ENCODE data around the gene USP15. TPM values are rescaled to one million over a fixed set of nuclear protein-coding genes. Genes with fewer than 3 reads are reported as not detected.

The USP15 gene
- 10 to 100 TPM; 26.4 to 72.0 (median 63.8) TPM for total RNA-seq

- WGBS, 2 donors = 0 to 1% methylated on average over 16 to 23 of the region's 61 CpGs
- intact Hi-C loops (cut with DNase I) = no loop called here
Observed at GRCh38 chr12:62259993-62260732, at the start of gene USP15. Gene USP15, plus strand, starts transcription at chr12:62260404. Its CDS starts 11 bp downstream, at chr12:62260415.

DNA sequence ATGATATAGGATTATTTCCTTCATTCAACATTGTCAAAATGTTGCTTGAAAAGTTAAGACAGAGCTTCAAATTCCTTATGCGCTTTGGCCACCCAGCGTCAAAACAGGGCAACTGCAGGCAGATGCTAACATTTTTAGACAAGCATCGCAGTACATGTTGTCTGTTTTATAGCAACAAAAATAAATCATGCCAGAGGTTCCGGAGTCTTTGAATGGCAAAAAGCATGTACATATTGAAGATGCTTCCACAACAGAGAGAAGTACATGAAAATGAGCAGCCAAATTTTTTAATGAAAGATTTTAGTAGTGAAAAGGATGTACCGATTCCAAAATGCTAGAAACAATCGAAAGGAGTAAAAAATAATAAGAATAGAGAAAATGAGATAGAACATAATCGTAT lies 49.8 kb upstream of the USP15 start:
- no peaks in the 10 kb centered on the region for H3K27me3 ChIP-seq
- no peaks in the 10 kb centered on the region for H3K36me3 ChIP-seq
- 29% methylated on average over 7 of the region's 7 CpGs for WGBS, 2 donors
- TF ChIP-seq, protein P1, sequence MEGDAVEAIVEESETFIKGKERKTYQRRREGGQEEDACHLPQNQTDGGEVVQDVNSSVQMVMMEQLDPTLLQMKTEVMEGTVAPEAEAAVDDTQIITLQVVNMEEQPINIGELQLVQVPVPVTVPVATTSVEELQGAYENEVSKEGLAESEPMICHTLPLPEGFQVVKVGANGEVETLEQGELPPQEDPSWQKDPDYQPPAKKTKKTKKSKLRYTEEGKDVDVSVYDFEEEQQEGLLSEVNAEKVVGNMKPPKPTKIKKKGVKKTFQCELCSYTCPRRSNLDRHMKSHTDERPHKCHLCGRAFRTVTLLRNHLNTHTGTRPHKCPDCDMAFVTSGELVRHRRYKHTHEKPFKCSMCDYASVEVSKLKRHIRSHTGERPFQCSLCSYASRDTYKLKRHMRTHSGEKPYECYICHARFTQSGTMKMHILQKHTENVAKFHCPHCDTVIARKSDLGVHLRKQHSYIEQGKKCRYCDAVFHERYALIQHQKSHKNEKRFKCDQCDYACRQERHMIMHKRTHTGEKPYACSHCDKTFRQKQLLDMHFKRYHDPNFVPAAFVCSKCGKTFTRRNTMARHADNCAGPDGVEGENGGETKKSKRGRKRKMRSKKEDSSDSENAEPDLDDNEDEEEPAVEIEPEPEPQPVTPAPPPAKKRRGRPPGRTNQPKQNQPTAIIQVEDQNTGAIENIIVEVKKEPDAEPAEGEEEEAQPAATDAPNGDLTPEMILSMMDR (IDR thresholded peaks at IDR 0.05) = peak; percentile 24 to 86 (median 67)
- TF ChIP-seq POLR2A (IDR thresholded peaks at IDR 0.05) = no peak
- intact Hi-C loops (cut with DNase I) = no loop called here
- no peak overlapping the region for H3K27ac ChIP-seq
- DNase-seq = no peak
- no peaks in the 10 kb centered on the region for H3K9me3 ChIP-seq
- H3K4me1 ChIP-seq = peaks cover 0 to 7% (median 0%) of the 10 kb centered on the region in 3 donors
- H3K4me3 ChIP-seq = no peak overlapping the region

More at GRCh38 chr12:62259993-62260732, at the start of gene USP15:
- peak within 1 kb of the TSS; percentile 95 to 98 (median 96) for H3K27ac ChIP-seq
- H3K9me3 ChIP-seq = no peaks in the 10 kb centered on the region
- DNase-seq = peak; percentile 78
- no peaks in the 10 kb centered on the region for H3K27me3 ChIP-seq
- H3K4me3 ChIP-seq = peak within 1 kb of the TSS; percentile 82 to 95 (median 91)
- no peaks in the 10 kb centered on the region for H3K36me3 ChIP-seq
- H3K4me1 ChIP-seq = peaks cover 6 to 52% (median 22%) of the 10 kb centered on the region in 3 donors
- TF ChIP-seq, protein P1 (IDR thresholded peaks at IDR 0.05) = peak; percentile 26 to 68 (median 52)
- peak in 3 of 4 donors; percentile 53 to 81 (median 71) for TF ChIP-seq POLR2A (IDR thresholded peaks at IDR 0.05)

DNA sequence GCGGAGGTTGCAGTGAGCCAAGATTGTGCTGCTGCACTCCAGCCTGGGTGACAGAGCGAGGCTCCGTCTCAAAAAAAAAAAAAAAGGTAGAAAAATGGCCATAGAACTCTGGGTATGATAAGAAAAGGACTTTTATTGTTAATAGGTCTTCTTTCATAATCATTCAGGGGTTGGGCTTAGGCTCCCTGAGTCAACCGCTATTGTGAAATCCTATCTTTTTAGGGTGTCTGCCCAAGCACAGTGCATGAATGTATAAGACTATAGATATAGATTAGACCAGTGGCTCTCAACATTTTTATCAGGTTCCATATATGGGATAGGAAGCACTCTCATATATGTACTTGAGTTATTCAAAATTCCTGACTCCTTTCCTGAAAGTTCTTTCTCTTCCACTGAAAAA lies 48.7 kb upstream of the USP15 start:
- intact Hi-C loops (cut with DNase I) = no loop called here
- no peak for DNase-seq
- Histone ChIP-seq H3K4me1 (peaks cover 0 to 13% (median 0%) of the 10 kb centered on the region in 3 donors), H3K27ac (no peak overlapping the region), H3K36me3 (no peaks in the 10 kb centered on the region), H3K9me3 (no peaks in the 10 kb centered on the region), H3K4me3 (no peak overlapping the region), H3K27me3 (no peaks in the 10 kb centered on the region)
- TF ChIP-seq, protein P1 (IDR thresholded peaks at IDR 0.05) = no peak
- no peak for TF ChIP-seq POLR2A (IDR thresholded peaks at IDR 0.05)
- 63 to 86% methylated on average over 4 of the region's 4 CpGs for WGBS, 2 donors

DNA sequence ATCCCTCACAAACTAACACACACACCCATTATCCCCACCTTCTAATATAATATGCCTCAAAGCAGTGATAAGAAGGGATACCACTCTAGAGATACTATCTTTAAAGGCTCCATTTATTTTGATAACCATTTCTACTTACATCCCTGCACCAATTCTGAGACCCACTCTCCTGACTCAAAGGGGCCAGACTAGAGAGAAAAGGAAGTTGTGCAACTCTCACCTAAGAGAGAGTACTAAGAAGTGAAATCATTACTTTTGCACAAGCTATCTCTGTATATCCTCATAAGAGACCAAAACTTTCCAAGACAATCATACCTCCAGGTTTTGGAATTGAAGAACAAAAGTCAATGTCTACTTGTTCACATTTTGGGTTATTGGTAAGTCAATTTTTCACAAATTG lies 45.4 kb upstream of the USP15 start:
- Histone ChIP-seq H3K4me1 (peaks cover 0 to 13% (median 0%) of the 10 kb centered on the region in 3 donors), H3K27ac (peak overlapping the region in 2 of 4 donors; percentile 22 to 54), H3K27me3 (no peaks in the 10 kb centered on the region), H3K36me3 (no peaks in the 10 kb centered on the region), H3K9me3 (no peaks in the 10 kb centered on the region), H3K4me3 (no peak overlapping the region)
- intact Hi-C loops (cut with DNase I) = no loop called here
- TF ChIP-seq, protein P1 (IDR thresholded peaks at IDR 0.05) = no peak
- no peak for TF ChIP-seq POLR2A (IDR thresholded peaks at IDR 0.05)
- DNase-seq = no peak

- Histone ChIP-seq H3K9me3 (no peaks in the 10 kb centered on the region), H3K4me3 (no peak overlapping the region), H3K27ac (peak overlapping the region in 2 of 4 donors; percentile 54 to 58), H3K4me1 (peaks cover 0 to 13% (median 0%) of the 10 kb centered on the region in 3 donors), H3K27me3 (no peaks in the 10 kb centered on the region), H3K36me3 (no peaks in the 10 kb centered on the region)
- TF ChIP-seq, protein P1 (IDR thresholded peaks at IDR 0.05) = no peak
- TF ChIP-seq POLR2A (IDR thresholded peaks at IDR 0.05) = no peak
- WGBS, 2 donors = 13 to 27% methylated on average over 2 of the region's 2 CpGs
- intact Hi-C loops (cut with DNase I) = no loop called here
- DNase-seq = no peak
Observed at GRCh38 chr12:62215506-62215905, 44.7 kb upstream of the USP15 start.
